ENCODE results near the gene RPS6KB1.
"Not testable (repeated sequence)": the region's sequence is repeated elsewhere in the genome, so short reads cannot be mapped to it uniquely, and the experiment has no call there.

The RPS6KB1 gene

DNA sequence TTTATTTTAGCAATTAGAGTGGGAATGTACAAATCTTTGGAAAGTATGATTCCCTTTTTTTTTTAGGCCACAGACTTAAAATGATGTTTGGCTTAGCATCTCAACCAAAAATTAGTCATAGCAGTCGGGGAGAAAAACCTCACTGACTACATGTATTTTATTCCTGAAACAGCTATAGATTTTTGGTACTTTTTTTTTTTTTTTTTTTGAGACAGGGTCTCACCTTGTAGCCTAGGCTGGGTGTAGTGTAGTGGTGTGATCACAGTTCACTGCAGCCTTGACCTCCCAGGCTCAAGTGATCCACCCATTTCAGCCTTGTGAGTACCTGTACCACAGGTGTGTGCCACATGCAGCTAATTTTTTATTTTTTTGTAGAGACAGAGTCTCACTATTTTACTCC is 48.2 kb downstream of the RPS6KB1 start:
- no peak for DNase-seq (ENCODE audit: low read depth)

DNA sequence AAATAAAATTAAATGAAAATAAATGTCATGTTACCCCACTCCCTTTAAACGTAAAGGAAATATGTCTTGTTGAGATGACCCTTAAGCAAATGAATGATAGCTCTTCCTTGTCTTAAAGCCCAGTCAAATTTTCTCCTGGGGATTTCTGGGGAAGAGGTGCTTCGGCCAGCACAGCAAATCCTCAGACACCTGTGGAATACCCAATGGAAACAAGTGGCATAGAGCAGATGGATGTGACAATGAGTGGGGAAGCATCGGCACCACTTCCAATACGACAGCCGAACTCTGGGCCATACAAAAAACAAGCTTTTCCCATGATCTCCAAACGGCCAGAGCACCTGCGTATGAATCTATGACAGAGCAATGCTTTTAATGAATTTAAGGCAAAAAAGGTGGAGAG is 53.5 kb downstream of the RPS6KB1 start:
- DNase-seq (ENCODE audit: low read depth), result not testable (repeated sequence)

DNA sequence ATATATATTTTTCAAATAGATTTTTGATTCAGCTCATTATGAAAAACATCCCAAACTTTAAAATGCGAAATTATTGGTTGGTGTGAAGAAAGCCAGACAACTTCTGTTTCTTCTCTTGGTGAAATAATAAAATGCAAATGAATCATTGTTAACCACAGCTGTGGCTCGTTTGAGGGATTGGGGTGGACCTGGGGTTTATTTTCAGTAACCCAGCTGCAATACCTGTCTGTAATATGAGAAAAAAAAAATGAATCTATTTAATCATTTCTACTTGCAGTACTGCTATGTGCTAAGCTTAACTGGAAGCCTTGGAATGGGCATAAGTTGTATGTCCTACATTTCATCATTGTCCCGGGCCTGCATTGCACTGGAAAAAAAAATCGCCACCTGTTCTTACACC is 54.4 kb downstream of the RPS6KB1 start:
- DNase-seq (ENCODE audit: low read depth), result not testable (repeated sequence)

DNA sequence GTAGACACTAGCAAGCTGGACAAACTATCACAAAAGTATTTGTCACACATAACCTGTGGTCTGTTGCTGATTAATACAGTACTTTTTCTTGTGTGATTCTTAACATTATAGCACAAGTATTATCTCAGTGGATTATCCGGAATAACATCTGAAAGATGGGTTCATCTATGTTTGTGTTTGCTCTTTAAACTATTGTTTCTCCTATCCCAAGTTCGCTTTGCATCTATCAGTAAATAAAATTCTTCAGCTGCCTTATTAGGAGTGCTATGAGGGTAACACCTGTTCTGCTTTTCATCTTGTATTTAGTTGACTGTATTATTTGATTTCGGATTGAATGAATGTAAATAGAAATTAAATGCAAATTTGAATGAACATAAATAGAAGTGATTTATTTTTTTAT is 57.1 kb downstream of the RPS6KB1 start:
- DNase-seq (ENCODE audit: low read depth), result no peak

DNA sequence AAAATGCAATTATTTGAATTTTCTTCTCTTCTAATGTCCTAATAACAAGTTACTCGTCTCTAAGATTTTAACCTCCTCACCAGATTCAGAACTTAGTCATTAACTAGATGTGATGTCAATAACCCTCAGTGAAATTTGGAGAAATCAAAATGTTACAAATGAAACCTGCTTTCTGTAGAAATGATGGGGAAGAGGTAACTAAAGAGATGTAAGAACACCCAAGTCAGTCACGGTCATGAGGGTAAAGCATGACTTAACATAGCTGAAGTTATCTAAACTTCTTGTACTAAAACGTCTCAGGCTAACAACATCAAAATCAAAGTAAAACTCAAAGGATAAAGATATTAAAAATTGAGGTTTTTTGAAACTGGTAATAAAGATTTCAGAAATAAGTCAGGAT is 61.9 kb downstream of the RPS6KB1 start:
- no peak for DNase-seq (ENCODE audit: low read depth)

DNA sequence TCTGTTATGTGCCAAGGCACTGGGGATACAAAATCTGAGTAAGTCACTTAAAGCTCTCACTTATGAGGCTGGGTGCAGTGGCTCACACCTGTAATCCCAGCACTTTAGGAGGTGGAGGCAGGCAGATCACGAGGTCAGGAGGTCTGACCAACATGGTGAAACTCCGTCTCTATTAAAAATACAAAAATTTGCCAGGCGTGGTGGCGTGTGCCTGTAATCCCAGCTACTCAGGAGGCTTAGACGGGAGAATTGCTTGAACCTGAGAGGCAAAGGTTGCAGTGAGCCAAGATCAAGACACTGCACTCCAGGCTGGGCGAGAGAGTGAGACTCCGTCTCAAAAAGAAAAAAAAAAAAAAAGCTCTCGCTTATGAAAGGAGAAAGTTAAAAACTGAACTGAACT is 66.7 kb downstream of the RPS6KB1 start:
- DNase-seq (ENCODE audit: low read depth), result not testable (repeated sequence)

DNA sequence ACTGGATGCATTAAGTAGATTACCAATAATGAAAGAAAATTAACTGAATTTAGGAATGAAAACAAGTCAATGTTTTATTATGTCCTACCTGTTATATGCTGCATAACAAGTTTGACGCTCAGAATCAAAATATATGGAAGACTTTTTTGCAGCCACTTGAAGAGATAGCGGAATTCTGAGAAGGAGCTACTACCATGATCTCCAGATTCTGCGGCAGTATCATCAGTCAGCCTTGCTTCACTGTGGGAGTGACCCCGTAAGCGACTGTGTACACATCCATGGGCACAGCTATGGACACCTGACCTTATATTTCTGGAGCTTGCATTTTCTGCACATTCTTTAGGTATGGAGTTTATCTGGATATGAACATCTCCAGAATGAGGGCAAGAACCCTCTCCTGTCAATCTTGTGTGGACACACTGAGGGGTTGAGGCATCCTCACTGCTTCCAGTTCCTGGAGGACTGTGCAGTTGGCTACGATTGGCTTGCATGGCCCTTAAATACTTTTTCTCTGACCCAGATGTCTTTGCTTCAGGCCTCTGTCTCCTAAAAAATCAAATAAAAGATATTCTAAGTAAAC is 69.9 kb downstream of the RPS6KB1 start:
- no peak for DNase-seq (ENCODE audit: low read depth)

DNA sequence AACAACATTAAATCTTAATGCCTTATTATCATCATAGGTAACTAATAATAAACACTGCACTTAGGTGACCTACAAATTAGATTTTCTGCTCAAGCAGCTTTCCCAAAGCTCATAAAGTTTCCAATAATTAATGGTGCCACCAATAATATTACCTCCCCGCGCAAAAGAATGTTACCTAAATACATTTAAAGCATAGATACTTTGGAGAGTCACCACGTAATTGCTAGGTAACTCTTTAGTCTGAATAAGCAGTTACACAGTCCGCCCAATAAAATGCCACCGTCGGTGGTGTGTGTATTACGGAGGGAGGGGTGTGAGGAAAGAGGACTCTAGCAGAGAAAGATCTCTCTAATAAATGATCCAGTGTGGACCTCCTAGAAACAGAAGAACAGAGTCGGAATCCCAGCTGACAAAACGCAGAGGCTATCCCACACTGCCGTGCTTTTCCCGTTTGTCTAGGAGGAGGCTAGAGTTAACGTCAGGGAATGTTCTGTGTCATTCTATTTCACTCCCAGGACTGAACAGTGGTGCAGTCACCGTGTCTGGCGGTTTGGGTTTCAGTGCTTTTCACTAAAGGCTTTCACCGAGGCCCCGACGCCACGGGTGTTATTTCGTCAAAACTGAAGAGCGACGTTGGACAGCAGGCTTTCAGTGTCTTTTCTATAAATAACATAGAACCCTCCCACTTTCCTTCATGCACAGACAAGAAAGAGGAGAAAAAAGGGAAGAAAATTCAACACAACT is 71.0 kb downstream of the RPS6KB1 start:
- peak; percentile 28 for DNase-seq (ENCODE audit: low read depth)

DNA sequence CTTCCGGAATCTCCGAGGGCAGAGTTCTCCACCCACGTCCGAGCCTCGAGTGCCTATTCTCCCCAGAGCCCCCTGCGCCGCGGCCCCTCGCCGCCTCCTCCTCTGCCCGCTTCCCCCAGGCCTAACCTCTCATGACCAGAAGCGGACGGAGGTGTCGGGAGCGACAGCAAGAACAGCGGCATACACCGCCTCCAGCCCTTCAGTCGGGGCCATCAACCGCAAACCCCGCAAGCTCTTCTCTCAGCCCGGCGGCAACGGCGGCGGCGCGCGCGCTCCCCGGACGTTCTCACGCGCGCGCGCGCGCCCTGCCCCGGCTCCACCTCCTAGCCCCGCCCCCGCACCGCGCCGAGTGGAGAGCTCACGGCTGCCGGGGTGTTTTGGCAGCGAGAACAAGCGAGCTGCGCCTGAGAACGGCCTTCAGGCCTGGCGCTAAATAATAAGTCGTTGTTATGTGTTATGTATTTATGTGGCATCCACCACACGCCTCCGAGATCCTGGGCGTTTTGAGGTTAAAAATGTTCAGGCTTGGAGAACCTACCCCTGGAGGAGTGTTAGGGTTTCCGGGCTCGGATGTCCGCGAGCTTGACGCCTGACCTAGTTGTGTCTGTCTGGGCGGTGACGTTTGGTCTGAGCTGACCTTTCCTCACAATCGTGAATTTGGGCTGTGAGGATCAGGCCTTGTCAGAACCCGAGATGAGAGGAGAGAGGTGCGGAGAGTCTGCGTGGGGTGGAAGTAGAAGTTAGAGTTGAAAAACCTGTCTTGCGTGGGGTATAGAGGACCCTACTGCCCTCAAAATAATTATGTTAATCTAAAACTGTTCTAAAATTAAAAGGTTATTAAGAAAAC is 71.8 kb downstream of the RPS6KB1 start, which contains the start of gene RNFT1:
Gene RNFT1 (minus strand): TSS at position 259 of the 847 bp plus-strand sequence. CDS start 77 bp downstream, at position 182.
- DNase-seq (ENCODE audit: low read depth), result peak; percentile 59

DNA sequence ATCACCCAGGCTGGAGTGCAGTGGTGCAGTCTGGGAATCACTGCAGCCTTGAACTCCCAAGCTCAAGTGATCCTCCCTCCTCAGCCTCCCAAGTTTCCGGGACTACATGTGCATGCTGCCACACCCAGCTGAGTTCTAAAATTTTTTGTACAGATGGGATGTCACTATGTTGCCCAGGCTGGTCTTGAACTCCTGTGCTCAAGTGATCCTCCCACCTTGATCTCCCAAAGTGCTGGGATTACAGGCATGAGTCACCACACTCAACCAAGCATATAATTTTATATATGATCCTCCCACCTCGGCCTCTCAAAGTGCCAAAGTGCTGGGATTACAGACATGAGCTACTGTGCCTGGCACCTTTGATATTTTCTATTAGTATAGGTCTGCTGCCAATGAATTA is 78.8 kb downstream of the RPS6KB1 start:
- not testable (repeated sequence) for DNase-seq (ENCODE audit: low read depth)

DNA sequence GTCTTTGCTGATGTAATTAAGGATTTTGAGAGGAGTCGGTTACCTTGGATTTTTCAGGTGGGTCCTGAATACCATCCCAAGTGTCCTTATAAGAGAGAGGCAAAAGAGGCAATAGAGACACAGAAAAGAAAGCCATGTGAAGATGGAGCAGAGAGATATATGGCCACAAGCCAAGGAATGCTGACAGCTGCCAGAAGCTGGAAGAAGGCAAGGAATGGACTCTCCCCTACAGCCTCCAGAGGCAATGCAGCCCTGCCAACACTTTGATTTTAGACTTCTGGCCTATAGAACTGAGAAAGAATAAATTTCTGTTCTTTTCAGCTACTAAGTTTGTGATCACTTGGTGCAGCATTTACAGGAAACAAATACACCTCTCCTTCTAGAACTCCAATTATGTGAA is 79.9 kb downstream of the RPS6KB1 start:
- peak; percentile 8 for DNase-seq (ENCODE audit: low read depth)

DNA sequence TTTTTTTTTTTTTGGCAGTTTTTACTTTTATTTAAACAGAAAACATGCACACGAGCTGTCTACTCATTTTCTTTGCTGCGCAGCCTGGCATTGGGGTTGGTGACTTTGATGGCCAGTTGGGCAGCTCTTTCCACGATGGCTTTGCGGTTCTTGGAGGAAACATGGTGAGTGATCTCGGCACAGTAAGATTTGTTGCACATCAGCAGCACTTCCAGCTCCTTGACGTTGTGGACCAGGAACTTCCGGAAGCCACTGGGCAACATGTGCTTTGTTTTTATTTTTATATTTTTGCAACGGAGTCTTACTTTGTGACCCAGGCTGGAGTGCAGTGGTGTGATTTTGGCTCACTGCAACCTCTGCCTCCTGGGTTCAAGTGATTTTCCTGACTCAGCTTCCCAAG is 80.6 kb downstream of the RPS6KB1 start:
- not testable (repeated sequence) for DNase-seq (ENCODE audit: low read depth)

DNA sequence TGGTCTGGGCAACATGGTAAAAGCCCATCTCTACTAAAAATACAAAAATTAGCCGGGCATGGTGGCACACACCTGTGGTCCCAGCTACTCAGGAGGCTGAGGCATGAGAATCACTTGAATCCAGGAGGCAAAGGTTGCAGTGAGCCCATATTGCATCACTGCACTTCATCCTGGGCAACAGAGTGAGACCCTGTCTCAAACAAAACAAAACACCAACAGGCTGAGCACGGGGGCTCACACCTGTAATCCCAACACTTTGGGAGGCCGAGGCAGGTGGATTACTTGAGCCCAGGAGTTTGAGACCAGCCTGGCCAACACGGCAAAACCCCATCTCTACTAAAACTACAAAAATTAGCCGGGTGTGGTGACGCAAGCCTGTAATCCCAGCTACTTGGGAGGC is 82.2 kb downstream of the RPS6KB1 start:
- not testable (repeated sequence) for DNase-seq (ENCODE audit: low read depth)

DNA sequence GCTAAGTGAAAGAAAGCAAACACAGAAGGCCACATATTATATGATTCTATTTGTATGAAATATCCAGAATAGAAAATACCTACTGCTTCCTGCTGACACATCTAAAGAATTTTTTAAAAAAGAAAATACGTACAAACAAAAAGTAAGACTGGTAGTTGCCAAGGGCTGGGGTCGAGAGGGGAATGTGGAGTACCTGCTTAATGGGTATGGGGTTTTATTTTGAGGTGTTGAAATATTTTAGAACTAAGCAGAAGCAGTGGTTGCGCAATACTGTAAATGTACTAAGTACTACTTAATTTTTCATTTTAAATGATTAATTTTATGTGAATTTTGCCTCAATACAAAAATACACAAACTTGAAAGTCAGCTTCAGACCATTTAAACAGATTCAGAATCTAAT is 103.7 kb downstream of the RPS6KB1 start:
- DNase-seq (ENCODE audit: low read depth), result not testable (repeated sequence)

All from GM04504 (cell line).